Left cardiac atrium (tissue), 4 donors: ENCODE results near the gene ZDHHC13. TPM values are rescaled to one million over a fixed set of nuclear protein-coding genes. Genes with fewer than 3 reads are reported as not detected.
A peak's percentile ranks its signal among the peaks of the same experiment; 100 is the strongest.

Source experiments
- ATAC-seq, 2 donors: fragments of 200-7000 bp; cut with Tn5 transposase; one replicate each; pipeline ENCODE4 v1.9.1; 2020; ENCODE audit warnings: mild to moderate bottlenecking in 2 of 2, moderate library complexity in 2 of 2
- DNase-seq: peaks from one replicate; pipeline ENCODE4 v3.0.0-alpha.2; 2020
- intact Hi-C, 2 donors: fragments of 100-400 bp; cut with DNase I; formaldehyde crosslinking; loops; one replicate each; pipeline versions ENCODE4 v1.14.1 to v1.15.1; 2022 to 2023
- long read RNA-seq: library from polyadenylated mRNA; unstranded; transcript quantifications from one replicate; pipeline ENCODE4 v2.0.0, GENCODE V29; 2021
- total RNA-seq, 2 donors: library from RNA; stranded (reverse); fragmentation: NEBNext Ultra II Directional; extraction: Animal tissue kit (Norgen Biotek cat#: 25700); gene quantifications; one replicate each; pipeline ENCODE4 v1.2.1, GENCODE V29; 2021
- donor health status: DM: no; HTN: yes; CAD: no.
- donor health status: DM: no; HTN: yes; CAD: no; lungs with severe emphysema.
- donor health status: DM: yes; HTN: yes; CAD: no.
- donor health status: Dilated cardiomyopathy.

ZDHHC13 gene, protein sequence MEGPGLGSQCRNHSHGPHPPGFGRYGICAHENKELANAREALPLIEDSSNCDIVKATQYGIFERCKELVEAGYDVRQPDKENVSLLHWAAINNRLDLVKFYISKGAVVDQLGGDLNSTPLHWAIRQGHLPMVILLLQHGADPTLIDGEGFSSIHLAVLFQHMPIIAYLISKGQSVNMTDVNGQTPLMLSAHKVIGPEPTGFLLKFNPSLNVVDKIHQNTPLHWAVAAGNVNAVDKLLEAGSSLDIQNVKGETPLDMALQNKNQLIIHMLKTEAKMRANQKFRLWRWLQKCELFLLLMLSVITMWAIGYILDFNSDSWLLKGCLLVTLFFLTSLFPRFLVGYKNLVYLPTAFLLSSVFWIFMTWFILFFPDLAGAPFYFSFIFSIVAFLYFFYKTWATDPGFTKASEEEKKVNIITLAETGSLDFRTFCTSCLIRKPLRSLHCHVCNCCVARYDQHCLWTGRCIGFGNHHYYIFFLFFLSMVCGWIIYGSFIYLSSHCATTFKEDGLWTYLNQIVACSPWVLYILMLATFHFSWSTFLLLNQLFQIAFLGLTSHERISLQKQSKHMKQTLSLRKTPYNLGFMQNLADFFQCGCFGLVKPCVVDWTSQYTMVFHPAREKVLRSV
- total RNA-seq, result 10 to 100 TPM; 12.0 to 16.5 TPM
- long read RNA-seq, transcript ZDHHC13-202 (17 exons, 2,445 nt), result major isoform, 17 of 30 reads
- long read RNA-seq, transcript ZDHHC13-201 (16 exons, 2,283 nt), result minor isoform, 8 of 30 reads
- long read RNA-seq, partial matches to known transcripts, result 1 of 30 reads
- long read RNA-seq, other reads (novel, unspliced or antisense), result 4 of 30 reads

GRCh38 chr11:19116971-19117759 lies at the start of gene ZDHHC13:
Gene ZDHHC13 (plus strand): TSS chr11:19117168. CDS start chr11:19117250, 82 bp downstream.
- intact Hi-C loops, result no loop called here

GRCh38 chr11:19071255-19071654 lies 45.7 kb upstream of the ZDHHC13 start:
- ATAC-seq (peak; percentile 83 to 96), DNase-seq (peak; percentile 78)
- intact Hi-C loops, result loop anchor here (1.0 to 10.0 kb wide), 5 partner anchors 104 to 482 kb away; partner anchors contain the start of gene E2F8 (in 1 of the 2)

More at GRCh38 chr11:19116971-19117759, at the start of gene ZDHHC13:
- ATAC-seq (peak; percentile 99 to 100), DNase-seq (peak; percentile 95)

- DNase-seq, result no peak
- ATAC-seq, result no peak
- intact Hi-C loops, result loop anchor here (5.0 to 10.0 kb wide), 4 partner anchors 102 to 480 kb away; partner anchors contain the start of gene E2F8 (in 1 of the 2)
Observed at GRCh38 chr11:19072464-19072863, 44.5 kb upstream of the ZDHHC13 start.

GRCh38 chr11:19073454-19074415 lies 43.2 kb upstream of the ZDHHC13 start:
- ATAC-seq (no peak), DNase-seq (no peak)
- intact Hi-C loops, result loop anchor here (5.0 to 10.0 kb wide), 4 partner anchors 101 to 479 kb away; partner anchors contain the start of gene E2F8 (in 1 of the 2)

DNA sequence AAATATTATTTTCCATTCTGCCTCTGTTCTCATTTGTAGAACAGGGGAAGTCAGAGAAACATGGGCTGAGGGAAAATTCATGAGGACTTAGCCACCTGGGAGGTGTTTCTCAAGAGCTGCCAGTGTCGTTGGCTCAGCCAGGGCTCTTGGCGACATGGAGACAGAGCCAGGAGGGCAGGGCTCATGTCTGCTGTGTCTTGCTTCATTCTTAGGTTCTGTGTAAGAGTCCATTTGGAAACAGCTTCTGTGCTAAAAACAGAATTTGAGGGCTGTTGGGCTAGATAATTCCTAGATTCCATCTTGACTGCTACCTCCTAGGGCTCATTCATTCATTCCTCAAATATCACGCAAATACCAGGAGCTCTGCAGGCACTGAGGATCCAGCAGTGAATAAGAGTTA lies 41.3 kb upstream of the ZDHHC13 start:
- DNase-seq (no peak), ATAC-seq (no peak)
- intact Hi-C loops, result loop anchor here in 1 of 2 donors (5.0 to 10.0 kb wide), 3 partner anchors 37 to 169 kb away; partner anchors contain the start of gene E2F8

GRCh38 chr11:19076744-19077589 lies 40.0 kb upstream of the ZDHHC13 start:
- DNase-seq, result peak; percentile 45
- intact Hi-C loops, result loop anchor here in 1 of 2 donors (5.0 to 10.0 kb wide), 3 partner anchors 35 to 168 kb away; partner anchors contain the start of gene E2F8
- peak; percentile 61 to 62 for ATAC-seq

GRCh38 chr11:19077965-19078364 lies 39.0 kb upstream of the ZDHHC13 start:
- DNase-seq (no peak), ATAC-seq (no peak)
- intact Hi-C loops, result loop anchor here in 1 of 2 donors (5.0 to 10.0 kb wide), 3 partner anchors 34 to 167 kb away; partner anchors contain the start of gene E2F8

DNA sequence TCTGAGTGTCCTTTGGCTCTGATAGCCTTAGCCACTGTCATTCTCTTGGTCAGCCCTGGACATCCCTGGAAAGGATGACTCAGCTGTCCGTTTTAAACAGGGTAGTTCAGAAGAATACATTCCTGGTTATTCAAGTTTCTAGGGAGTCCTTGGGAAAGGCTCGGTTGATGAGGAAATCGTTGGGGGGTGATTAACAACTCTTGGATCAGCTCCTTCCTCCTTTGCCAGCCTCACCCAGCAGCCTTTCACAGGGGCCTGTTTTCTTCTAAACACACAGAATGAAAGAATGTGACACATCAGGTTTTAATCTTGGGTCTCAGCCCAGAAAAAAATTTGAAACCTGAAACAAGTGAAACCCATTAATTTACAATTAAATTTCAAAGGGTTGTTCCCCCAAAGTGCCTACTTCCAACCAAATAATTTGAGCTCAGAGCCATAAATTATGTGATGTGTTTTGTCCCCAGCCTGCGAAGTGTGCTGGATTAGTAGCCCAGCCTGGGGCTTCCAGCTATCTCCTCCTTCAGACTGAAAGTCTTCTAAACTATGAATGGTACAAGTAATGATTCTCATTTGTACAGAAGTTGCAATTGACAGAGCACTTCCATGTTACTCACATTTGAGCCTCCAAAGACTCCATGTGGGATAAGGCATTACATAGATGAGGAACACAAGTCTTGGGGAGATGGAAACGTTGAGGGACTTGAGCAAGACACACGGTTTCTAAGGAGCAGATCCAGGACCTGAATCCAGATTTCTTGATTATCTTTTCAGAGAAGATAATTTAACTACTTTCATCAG lies 37.1 kb upstream of the ZDHHC13 start:
- intact Hi-C loops, result loop anchor here in 1 of 2 donors (5.0 to 10.0 kb wide), 3 partner anchors 32 to 165 kb away; partner anchors contain the start of gene E2F8
- ATAC-seq (peak; percentile 52 to 85), DNase-seq (no peak)

GRCh38 chr11:19080579-19080993 lies 36.4 kb upstream of the ZDHHC13 start:
- peak; percentile 39 to 45 for ATAC-seq
- DNase-seq, result no peak
- intact Hi-C loops, result no loop called here

DNA sequence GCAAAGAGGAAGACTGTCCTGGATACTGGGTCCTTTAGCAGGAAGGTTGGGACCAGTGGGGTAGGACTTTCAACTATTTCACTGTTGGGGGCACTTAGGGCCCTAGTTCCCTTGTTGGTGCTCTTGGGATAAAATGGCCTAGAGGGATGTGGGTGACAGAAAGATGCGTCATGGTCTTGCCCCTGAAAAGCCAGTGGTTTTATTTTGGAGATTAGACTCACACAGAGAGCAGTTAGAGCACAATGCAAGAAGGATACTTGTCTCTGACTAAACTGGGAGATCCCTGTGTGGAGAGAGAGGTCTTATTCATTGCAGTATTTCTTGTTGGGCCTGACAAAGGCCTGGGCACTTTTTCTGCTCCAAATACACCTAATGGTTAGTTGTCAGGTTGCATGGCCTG lies 33.8 kb upstream of the ZDHHC13 start:
- DNase-seq (no peak), ATAC-seq (no peak)
- intact Hi-C loops, result no loop called here

DNA sequence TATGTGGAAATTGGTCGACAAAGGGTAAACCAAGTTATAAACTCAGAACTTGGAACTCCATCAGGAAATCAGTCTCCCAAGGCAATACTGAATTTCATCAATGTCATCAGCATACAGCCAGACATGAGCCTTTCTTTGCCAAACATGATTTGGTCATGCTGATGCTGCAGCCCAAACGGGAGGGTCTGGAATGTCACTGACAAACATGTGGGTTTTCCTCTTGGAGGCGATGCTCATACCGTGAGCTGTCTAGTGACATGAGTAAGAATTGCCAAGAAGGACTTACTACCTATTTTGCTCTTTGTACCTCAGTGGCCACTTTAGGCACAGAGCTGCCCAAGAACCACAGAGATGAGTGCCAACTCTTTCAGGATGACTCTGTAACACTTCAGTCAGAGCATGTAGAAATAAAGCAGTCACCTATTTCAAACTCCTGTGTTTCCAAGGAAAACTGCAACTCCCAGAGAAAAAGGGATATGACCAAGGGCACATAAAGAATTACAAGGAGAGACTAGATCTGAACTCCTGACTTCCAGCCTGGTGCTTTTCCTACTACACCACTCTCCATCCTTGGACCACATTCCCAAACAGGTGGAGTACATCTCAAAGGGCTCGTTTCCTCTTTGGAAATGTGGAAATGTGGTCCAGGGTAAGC lies 32.2 kb upstream of the ZDHHC13 start:
- intact Hi-C loops, result no loop called here
- ATAC-seq (no peak), DNase-seq (no peak)

- ATAC-seq (no peak), DNase-seq (no peak)
- intact Hi-C loops, result no loop called here
Observed at GRCh38 chr11:19087658-19088057, 29.3 kb upstream of the ZDHHC13 start.

DNA sequence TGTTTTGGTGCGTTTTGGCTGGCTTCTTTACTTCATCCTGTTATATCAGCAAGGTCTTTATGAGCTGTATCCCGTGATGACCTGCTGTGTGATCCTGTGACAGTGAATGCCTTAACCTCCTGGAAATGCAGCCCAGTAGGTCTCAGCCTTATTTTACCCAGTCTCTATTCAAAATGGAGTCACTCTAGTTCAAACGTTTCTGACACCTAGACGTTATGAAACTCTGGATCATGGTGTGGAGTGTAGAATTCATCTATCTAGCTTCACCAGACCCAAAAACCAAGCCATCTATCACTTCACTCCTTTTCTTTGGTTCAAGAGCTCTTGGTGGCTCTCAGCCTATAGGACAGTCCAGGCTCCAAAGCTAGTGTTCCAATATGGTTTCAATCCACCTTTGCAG lies 28.2 kb upstream of the ZDHHC13 start:
- intact Hi-C loops, result no loop called here
- DNase-seq (no peak), ATAC-seq (no peak)

GRCh38 chr11:19089421-19089820 lies 27.5 kb upstream of the ZDHHC13 start:
- ATAC-seq (no peak), DNase-seq (no peak)
- intact Hi-C loops, result no loop called here

DNA sequence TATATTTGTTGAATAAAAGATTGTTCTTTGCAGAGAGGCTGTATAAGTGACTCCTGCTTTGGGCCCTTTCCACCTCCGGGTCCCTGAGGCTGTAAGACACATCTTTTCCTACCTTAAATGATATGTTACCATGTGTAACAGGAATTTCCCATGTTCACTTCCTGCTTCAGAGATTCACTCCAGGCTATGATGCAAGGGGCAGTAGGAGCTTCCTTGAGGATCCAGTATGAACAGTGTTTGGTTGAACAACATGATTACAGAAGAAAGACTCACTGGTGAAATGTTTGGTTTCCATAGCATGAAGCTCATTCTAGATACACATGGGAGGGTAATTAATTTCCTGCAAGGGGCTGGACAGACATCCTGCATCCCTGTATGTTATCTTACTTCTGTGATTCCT lies 25.6 kb upstream of the ZDHHC13 start:
- intact Hi-C loops, result no loop called here
- no peak for DNase-seq
- ATAC-seq, result no peak
